ENCODE data around the gene DES. TPM values are rescaled to one million over a fixed set of nuclear protein-coding genes. Genes with fewer than 3 reads are reported as not detected.

The DES gene
- total RNA-seq, 4 donors from 2014 or later = 19,008 to 28,635 (median 23,575) TPM

GRCh38 chr2:219404291-219404910 lies 13.8 kb upstream of the DES start:
- TF ChIP-seq CTCF (IDR thresholded peaks at IDR 0.05 in 4 of 5, conservative IDR thresholded peaks at IDR 0.05 in 1 of 5) = peak in 1 of 5 experiments; percentile 23
- TF ChIP-seq POLR2A (IDR thresholded peaks at IDR 0.05) = no peak
- Histone ChIP-seq H3K27me3 (no peaks in the 10 kb centered on the region), H3K36me3 (no peaks in the 10 kb centered on the region), H3K4me3 (peak overlapping the region; percentile 27 to 52 (median 42)), H3K4me1 (peaks cover 35 to 73% of the 10 kb centered on the region in 2 donors), H3K27ac (peak overlapping the region; percentile 92 to 99 (median 98)), H3K9me3 (no peaks in the 10 kb centered on the region)
- ATAC-seq (peak; percentile 63 to 67), DNase-seq (peak; percentile 86 to 94)
- intact Hi-C loops (cut with DNase I; ENCODE audit: low total_unique reads) = loop anchor here (1.0 to 5.0 kb wide), 2 partner anchors 94 to 238 kb away; partner anchors contain the start of gene GMPPA
- in situ Hi-C loops (cut with MboI; ENCODE audit: low sequenced_read_pairs in 4 of 4) = loop anchor here (5.0 to 10.0 kb wide), 3 partner anchors 50 to 128 kb away; no protein-coding TSS in a partner anchor

GRCh38 chr2:219404954-219405353 lies 13.2 kb upstream of the DES start:
- Histone ChIP-seq H3K4me1 (peaks cover 30 to 73% of the 10 kb centered on the region in 2 donors), H3K27ac (peak overlapping the region; percentile 92 to 99 (median 98)), H3K27me3 (no peaks in the 10 kb centered on the region), H3K4me3 (peak overlapping the region; percentile 27 to 52 (median 42)), H3K36me3 (no peaks in the 10 kb centered on the region), H3K9me3 (no peaks in the 10 kb centered on the region)
- DNase-seq (peak; percentile 90 to 96), ATAC-seq (peak; percentile 57 to 58)
- in situ Hi-C loops (cut with MboI; ENCODE audit: low sequenced_read_pairs in 4 of 4) (loop anchor here (5.0 to 10.0 kb wide), 3 partner anchors 50 to 127 kb away; no protein-coding TSS in a partner anchor), intact Hi-C loops (cut with DNase I; ENCODE audit: low total_unique reads) (loop anchor here (1.0 to 5.0 kb wide), 5 partner anchors 13 to 237 kb away; partner anchors contain the start of genes DES, GMPPA and SPEG)
- no peak for TF ChIP-seq CTCF (IDR thresholded peaks at IDR 0.05 in 4 of 5, conservative IDR thresholded peaks at IDR 0.05 in 1 of 5)
- TF ChIP-seq POLR2A (IDR thresholded peaks at IDR 0.05) = peak; percentile 92 to 93

GRCh38 chr2:219405451-219405850 lies 12.7 kb upstream of the DES start:
- TF ChIP-seq POLR2A (IDR thresholded peaks at IDR 0.05) (no peak), CTCF (IDR thresholded peaks at IDR 0.05 in 4 of 5, conservative IDR thresholded peaks at IDR 0.05 in 1 of 5) (peak; percentile 26 to 63 (median 48))
- Histone ChIP-seq H3K4me3 (no peak overlapping the region), H3K36me3 (no peaks in the 10 kb centered on the region), H3K27me3 (no peaks in the 10 kb centered on the region), H3K4me1 (peaks cover 25 to 68% of the 10 kb centered on the region in 2 donors), H3K27ac (peak overlapping the region; percentile 92 to 99 (median 98)), H3K9me3 (no peaks in the 10 kb centered on the region)
- intact Hi-C loops (cut with DNase I; ENCODE audit: low total_unique reads) = loop anchor here (1.0 kb wide), 3 partner anchors 13 to 48 kb away; partner anchors contain the start of genes DES and SPEG
- ATAC-seq (peak; percentile 35 to 49), DNase-seq (peak; percentile 79 to 91)
- in situ Hi-C loops (cut with MboI; ENCODE audit: low sequenced_read_pairs in 4 of 4) = loop anchor here in 2 of 4 donors (10.0 kb wide), 1 partner anchor 49 kb away; no protein-coding TSS in a partner anchor

- Histone ChIP-seq H3K27me3 (no peaks in the 10 kb centered on the region), H3K4me1 (peaks cover 25 to 62% of the 10 kb centered on the region in 2 donors), H3K4me3 (no peak overlapping the region), H3K9me3 (no peaks in the 10 kb centered on the region), H3K36me3 (no peaks in the 10 kb centered on the region), H3K27ac (peak overlapping the region; percentile 92 to 99 (median 98))
- TF ChIP-seq POLR2A (IDR thresholded peaks at IDR 0.05) = no peak
- no peak for TF ChIP-seq CTCF (IDR thresholded peaks at IDR 0.05 in 4 of 5, conservative IDR thresholded peaks at IDR 0.05 in 1 of 5)
- in situ Hi-C loops (cut with MboI; ENCODE audit: low sequenced_read_pairs in 4 of 4) (loop anchor here in 2 of 4 donors (10.0 kb wide), 1 partner anchor 49 kb away; no protein-coding TSS in a partner anchor), intact Hi-C loops (cut with DNase I; ENCODE audit: low total_unique reads) (loop anchor here (1.0 kb wide), 3 partner anchors 12 to 47 kb away; partner anchors contain the start of genes DES and SPEG)
- ATAC-seq = peak; percentile 29 to 32
- peak in 1 of 2 donors; percentile 79 for DNase-seq
Observed at GRCh38 chr2:219405958-219406860, 12.0 kb upstream of the DES start.

All from gastrocnemius medialis (tissue), 4 donors.